SK-N-SH (cell line): ENCODE measurements around the gene OR10K1.

ENCODE experiments used
- CHD2 ChIP-seq: fragments of 150-350 bp; IDR thresholded peaks from 2 replicates; pipeline ENCODE4 v1.6.1; 2018; ENCODE audit warnings: low read length; ENCODE audit not compliant: partially characterized antibody
- CTCF ChIP-seq: fragments of 200-600 bp; sonication (generic); IDR thresholded peaks from 2 replicates; pipeline ENCODE4 v1.6.1; 2017; ENCODE audit warnings: antibody characterized with exemption, mild to moderate bottlenecking, moderate library complexity
- EP300 ChIP-seq, 2 experiments: IDR thresholded peaks; 2 replicates each; pipeline versions ENCODE4 v1.4.0 to v1.6.1; 2012; ENCODE audit warnings: borderline replicate concordance in 1 of 2, low read depth in 1 of 2, low read length in 1 of 2
- EZH2phosphoT487 ChIP-seq: fragments of 200-600 bp; sonication (generic); IDR thresholded peaks from 2 replicates; pipeline ENCODE4 v1.6.1; 2017; ENCODE audit warnings: low read depth, mixed run types, mild to moderate bottlenecking, antibody characterized with exemption, moderate library complexity, borderline replicate concordance
- FOSL2 ChIP-seq: IDR thresholded peaks from 2 replicates; pipeline ENCODE4 v1.4.0; 2012; ENCODE audit warnings: low read depth, mild to moderate bottlenecking, moderate library complexity, borderline replicate concordance
- FOXJ3 ChIP-seq: sonication (generic); formaldehyde crosslinking; IDR thresholded peaks from 2 replicates; pipeline ENCODE4 v1.5.1; 2020; ENCODE audit warnings: mild to moderate bottlenecking, missing genetic modification reagents
- POLR2AphosphoS5 ChIP-seq: IDR thresholded peaks from 2 replicates; pipeline ENCODE4 v1.6.1; 2012; ENCODE audit warnings: low read depth, low read length
- REST ChIP-seq: IDR thresholded peaks from 2 replicates; pipeline ENCODE4 v1.6.1; 2012; ENCODE audit warnings: mild to moderate bottlenecking, low read depth, low read length, moderate library complexity
- SIN3A ChIP-seq: IDR thresholded peaks from 2 replicates; pipeline ENCODE4 v1.6.1; 2012; ENCODE audit warnings: low read depth, mild to moderate bottlenecking, low read length, moderate library complexity, borderline replicate concordance

- TF ChIP-seq EP300 (IDR thresholded peaks at IDR 0.05; ENCODE audit: borderline replicate concordance in 1 of 2, low read depth in 1 of 2, low read length in 1 of 2) (no peak), CTCF (no peak), POLR2AphosphoS5 (no peak), REST (no peak), SIN3A (no peak), EZH2phosphoT487 (no peak), CHD2 (no peak), FOXJ3 (no peak), FOSL2 (no peak)
These were observed 7.1 kb upstream of the OR10K1 start for GRCh38 chr1:158454537-158454936.
